PFSK-1 (cell line): Measurements from ENCODE around the gene SHISAL1.

Experiments used
- FOXP2 ChIP-seq: optimal IDR thresholded peaks from 2 replicates; pipeline ENCODE3; 2011; ENCODE audit warnings: borderline replicate concordance, control low read depth, inconsistent platforms; ENCODE audit not compliant: insufficient read depth; ENCODE audit errors: extremely low read length, extremely low read depth
- POLR2AphosphoS5 ChIP-seq: IDR thresholded peaks from 2 replicates; pipeline ENCODE4 v1.6.1; 2012; ENCODE audit warnings: low read depth, mild to moderate bottlenecking, control low read depth, low read length, moderate library complexity
- SIN3A ChIP-seq: IDR thresholded peaks from 2 replicates; pipeline ENCODE4 v1.6.1; 2012; ENCODE audit warnings: mild to moderate bottlenecking, low read length, moderate library complexity, borderline replicate concordance; ENCODE audit not compliant: insufficient read depth
- TAF1 ChIP-seq: IDR thresholded peaks from 2 replicates; pipeline ENCODE4 v1.6.1; 2012; ENCODE audit warnings: low read length, control low read depth, borderline replicate concordance; ENCODE audit not compliant: insufficient read depth
- TF ChIP-seq, protein P1 (sequence below), 2 experiments: IDR thresholded peaks; 2 replicates each; pipeline versions ENCODE4 v1.6.1 to v1.8.0; 2011 to 2012; ENCODE audit warnings: low read depth in 2 of 2, low read length in 2 of 2, control low read depth in 1 of 2, inconsistent platforms in 1 of 2, mild to moderate bottlenecking in 1 of 2, moderate library complexity in 1 of 2; ENCODE audit not compliant: insufficient read depth in 1 of 2

SHISAL1 gene

DNA sequence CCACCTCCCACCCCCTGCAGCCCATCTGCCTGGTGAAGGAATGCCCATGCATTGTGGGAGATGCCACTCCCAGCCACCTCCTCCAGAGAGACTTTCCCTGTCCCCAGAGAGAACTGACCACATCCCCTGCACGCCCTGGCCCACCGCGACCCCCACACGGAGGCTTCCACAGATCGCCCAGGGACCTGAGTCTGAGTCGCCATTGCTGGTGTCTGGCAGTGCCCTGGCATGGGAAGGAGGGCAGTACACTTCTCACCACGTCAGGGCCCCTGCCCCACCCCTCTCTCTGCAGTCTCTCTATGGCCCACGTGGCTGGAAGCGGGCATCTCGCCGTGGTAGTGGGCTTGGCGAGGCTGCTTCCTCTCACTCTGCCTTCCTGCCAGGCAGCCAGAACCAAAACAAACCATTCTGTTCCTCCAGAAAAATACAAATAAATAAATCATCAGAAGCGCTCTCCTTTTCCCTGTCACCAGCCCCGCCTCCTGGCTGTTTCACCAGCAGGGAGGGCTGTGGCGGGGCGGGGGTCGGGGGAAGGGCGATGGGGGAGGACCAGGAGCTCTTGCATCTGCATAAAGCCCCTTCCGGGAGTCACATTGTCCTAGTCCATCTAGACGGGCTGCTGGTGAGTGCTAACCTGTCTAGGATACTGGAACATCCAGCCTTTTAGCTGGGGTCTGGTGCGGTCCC is 20.9 kb downstream of the SHISAL1 start:
- TF ChIP-seq, protein P1, sequence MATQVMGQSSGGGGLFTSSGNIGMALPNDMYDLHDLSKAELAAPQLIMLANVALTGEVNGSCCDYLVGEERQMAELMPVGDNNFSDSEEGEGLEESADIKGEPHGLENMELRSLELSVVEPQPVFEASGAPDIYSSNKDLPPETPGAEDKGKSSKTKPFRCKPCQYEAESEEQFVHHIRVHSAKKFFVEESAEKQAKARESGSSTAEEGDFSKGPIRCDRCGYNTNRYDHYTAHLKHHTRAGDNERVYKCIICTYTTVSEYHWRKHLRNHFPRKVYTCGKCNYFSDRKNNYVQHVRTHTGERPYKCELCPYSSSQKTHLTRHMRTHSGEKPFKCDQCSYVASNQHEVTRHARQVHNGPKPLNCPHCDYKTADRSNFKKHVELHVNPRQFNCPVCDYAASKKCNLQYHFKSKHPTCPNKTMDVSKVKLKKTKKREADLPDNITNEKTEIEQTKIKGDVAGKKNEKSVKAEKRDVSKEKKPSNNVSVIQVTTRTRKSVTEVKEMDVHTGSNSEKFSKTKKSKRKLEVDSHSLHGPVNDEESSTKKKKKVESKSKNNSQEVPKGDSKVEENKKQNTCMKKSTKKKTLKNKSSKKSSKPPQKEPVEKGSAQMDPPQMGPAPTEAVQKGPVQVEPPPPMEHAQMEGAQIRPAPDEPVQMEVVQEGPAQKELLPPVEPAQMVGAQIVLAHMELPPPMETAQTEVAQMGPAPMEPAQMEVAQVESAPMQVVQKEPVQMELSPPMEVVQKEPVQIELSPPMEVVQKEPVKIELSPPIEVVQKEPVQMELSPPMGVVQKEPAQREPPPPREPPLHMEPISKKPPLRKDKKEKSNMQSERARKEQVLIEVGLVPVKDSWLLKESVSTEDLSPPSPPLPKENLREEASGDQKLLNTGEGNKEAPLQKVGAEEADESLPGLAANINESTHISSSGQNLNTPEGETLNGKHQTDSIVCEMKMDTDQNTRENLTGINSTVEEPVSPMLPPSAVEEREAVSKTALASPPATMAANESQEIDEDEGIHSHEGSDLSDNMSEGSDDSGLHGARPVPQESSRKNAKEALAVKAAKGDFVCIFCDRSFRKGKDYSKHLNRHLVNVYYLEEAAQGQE (IDR thresholded peaks at IDR 0.05; ENCODE audit: insufficient read depth in 1 of 2, low read depth in 2 of 2, low read length in 2 of 2) = no peak
- TF ChIP-seq TAF1 (no peak), SIN3A (no peak), FOXP2 (no peak), POLR2AphosphoS5 (no peak)

DNA sequence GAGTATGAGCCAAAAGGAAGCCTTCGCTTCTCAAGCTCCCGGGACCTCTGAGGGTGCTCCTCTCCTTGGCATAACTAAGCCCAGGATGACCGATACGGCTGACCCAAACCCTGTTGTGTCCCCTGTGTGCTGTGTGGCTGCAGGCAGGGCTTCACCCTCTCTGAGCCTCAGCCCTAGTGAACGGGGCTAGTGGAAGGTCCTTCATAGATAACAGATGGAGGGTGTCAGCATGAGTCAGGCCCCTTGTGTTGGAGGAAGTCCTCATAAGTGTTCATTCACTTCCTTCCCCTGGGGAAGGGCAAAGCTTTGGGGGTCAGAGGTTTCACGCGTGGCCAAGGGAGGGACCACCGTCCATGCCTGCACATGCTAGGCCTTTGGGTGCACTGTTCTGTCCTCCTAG is 21.5 kb downstream of the SHISAL1 start:
- TF ChIP-seq FOXP2 (no peak), POLR2AphosphoS5 (no peak), SIN3A (no peak), TAF1 (no peak)
- TF ChIP-seq, protein P1 (IDR thresholded peaks at IDR 0.05; ENCODE audit: insufficient read depth in 1 of 2, low read depth in 2 of 2, low read length in 2 of 2) = no peak

DNA sequence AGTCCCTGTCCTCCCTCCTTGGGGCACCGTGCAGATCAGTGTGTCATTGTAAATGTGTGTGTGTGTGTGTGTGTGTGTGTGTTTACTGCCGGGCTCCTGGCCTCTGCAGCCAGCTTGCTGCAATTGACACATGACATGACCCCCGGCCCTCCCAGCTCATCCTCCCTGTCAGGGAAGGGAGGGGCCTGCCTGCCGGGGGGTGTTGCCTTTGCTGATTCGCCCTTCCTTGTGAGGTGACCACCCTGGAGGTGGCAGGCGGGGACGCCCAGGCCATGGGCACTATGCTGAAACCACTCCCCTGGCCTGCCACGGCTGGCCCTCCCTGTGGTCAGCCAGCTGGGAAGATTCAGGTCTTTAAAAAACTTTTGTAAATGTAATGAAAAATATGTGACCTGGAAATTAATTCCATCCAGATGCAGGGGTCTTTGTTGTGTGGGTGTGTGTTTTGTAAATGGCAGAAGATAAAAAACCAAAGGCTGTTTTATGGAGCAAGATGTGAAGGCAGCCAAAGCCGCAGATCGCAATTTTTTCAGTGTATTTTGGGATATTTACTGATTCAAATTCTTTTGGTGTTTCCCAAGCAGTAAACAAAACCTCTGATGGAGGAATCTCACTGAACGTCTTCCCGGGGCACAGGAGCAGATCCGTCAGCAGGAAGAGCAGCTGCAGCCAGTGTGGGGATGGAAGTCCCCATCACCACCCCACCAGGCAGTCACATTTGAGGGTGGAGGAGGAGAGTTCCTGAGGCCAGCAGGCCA is 23.2 kb downstream of the SHISAL1 start:
- TF ChIP-seq, protein P1 (IDR thresholded peaks at IDR 0.05; ENCODE audit: insufficient read depth in 1 of 2, low read depth in 2 of 2, low read length in 2 of 2) = no peak
- TF ChIP-seq POLR2AphosphoS5 = no peak
- no peak for TF ChIP-seq SIN3A
- no peak for TF ChIP-seq FOXP2
- no peak for TF ChIP-seq TAF1

DNA sequence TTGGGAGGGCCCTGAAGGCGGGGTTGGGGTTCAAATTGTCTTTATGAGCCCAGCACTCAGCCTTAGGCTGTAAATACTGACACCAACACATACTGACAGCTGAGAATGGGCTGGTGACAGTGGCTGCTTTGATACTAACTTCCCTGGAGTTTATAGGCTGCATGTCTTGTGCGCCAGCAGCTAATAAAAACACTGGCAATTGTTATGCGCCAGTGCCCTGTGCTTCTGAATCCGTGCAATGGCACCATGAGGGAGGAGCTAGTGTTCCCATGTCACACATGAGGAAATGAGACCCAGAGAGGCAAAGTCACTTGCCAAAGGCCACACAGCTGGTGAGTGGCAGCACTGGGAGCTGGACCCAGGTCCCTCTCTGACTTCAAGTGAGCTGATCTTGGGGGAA is 23.8 kb downstream of the SHISAL1 start:
- no peak for TF ChIP-seq FOXP2
- TF ChIP-seq, protein P1 (IDR thresholded peaks at IDR 0.05; ENCODE audit: insufficient read depth in 1 of 2, low read depth in 2 of 2, low read length in 2 of 2) = no peak
- TF ChIP-seq POLR2AphosphoS5 = no peak
- TF ChIP-seq TAF1 = no peak
- no peak for TF ChIP-seq SIN3A
